ENCODE data around the gene BMP6. TPM values are rescaled to one million over a fixed set of nuclear protein-coding genes. Genes with fewer than 3 reads are reported as not detected.

The BMP6 gene
- total RNA-seq, 2 experiments from 2014 or later, result not detected

GRCh38 chr6:7841781-7842468, 116.0 kb downstream of the BMP6 start:
- H3K36me3 Mint-ChIP-seq (ENCODE audit: low read depth), result no peaks in the 10 kb centered on the region
- POLR2A ChIA-PET, result no interaction called here
- no peaks in the 10 kb centered on the region for H3K4me1 Mint-ChIP-seq
- no peak for DNase-seq
- peaks cover 7% of the 10 kb centered on the region for H3K27me3 Mint-ChIP-seq
- no peaks in the 10 kb centered on the region for H3K9me3 Mint-ChIP-seq
- no peak overlapping the region for H3K27ac Mint-ChIP-seq
- H3K4me3 Mint-ChIP-seq, result no peak overlapping the region
- CTCF ChIA-PET, result no interaction called here

GRCh38 chr6:7846966-7847818, 121.3 kb downstream of the BMP6 start:
- no peaks in the 10 kb centered on the region for H3K4me1 Mint-ChIP-seq
- ChIA-PET POLR2A (no interaction called here), CTCF (no interaction called here)
- H3K9me3 Mint-ChIP-seq, result peaks cover 4% of the 10 kb centered on the region
- H3K4me3 Mint-ChIP-seq, result no peak overlapping the region
- no peak for DNase-seq
- peaks cover 16% of the 10 kb centered on the region for H3K27me3 Mint-ChIP-seq
- no peak overlapping the region for H3K27ac Mint-ChIP-seq
- H3K36me3 Mint-ChIP-seq (ENCODE audit: low read depth), result no peaks in the 10 kb centered on the region

GRCh38 chr6:7848229-7848628, 122.3 kb downstream of the BMP6 start:
- CTCF ChIA-PET, result no interaction called here
- H3K9me3 Mint-ChIP-seq, result peaks cover 4% of the 10 kb centered on the region
- no peak overlapping the region for H3K27ac Mint-ChIP-seq
- DNase-seq, result no peak
- peaks cover 16% of the 10 kb centered on the region for H3K27me3 Mint-ChIP-seq
- POLR2A ChIA-PET, result no interaction called here
- H3K36me3 Mint-ChIP-seq (ENCODE audit: low read depth), result no peaks in the 10 kb centered on the region
- H3K4me1 Mint-ChIP-seq, result no peaks in the 10 kb centered on the region
- no peak overlapping the region for H3K4me3 Mint-ChIP-seq

- no peaks in the 10 kb centered on the region for H3K4me1 Mint-ChIP-seq
- H3K27ac Mint-ChIP-seq, result no peak overlapping the region
- peaks cover 4% of the 10 kb centered on the region for H3K9me3 Mint-ChIP-seq
- POLR2A ChIA-PET, result no interaction called here
- H3K27me3 Mint-ChIP-seq, result peaks cover 12% of the 10 kb centered on the region
- no peak overlapping the region for H3K4me3 Mint-ChIP-seq
- no peak for DNase-seq
- CTCF ChIA-PET, result no interaction called here
- no peaks in the 10 kb centered on the region for H3K36me3 Mint-ChIP-seq (ENCODE audit: low read depth)
These were observed 125.9 kb downstream of the BMP6 start for GRCh38 chr6:7851780-7852179.

GRCh38 chr6:7859591-7859990, 133.7 kb downstream of the BMP6 start:
- no peak for DNase-seq
- H3K9me3 Mint-ChIP-seq, result no peaks in the 10 kb centered on the region
- no peaks in the 10 kb centered on the region for H3K36me3 Mint-ChIP-seq (ENCODE audit: low read depth)
- no peaks in the 10 kb centered on the region for H3K27me3 Mint-ChIP-seq
- no peaks in the 10 kb centered on the region for H3K4me1 Mint-ChIP-seq
- ChIA-PET CTCF (interaction anchor here (0.7 kb wide), 1 partner anchor 1622 kb away, joined by 3 read pairs; no protein-coding TSS in a partner anchor), POLR2A (no interaction called here)
- H3K4me3 Mint-ChIP-seq, result no peak overlapping the region
- H3K27ac Mint-ChIP-seq, result no peak overlapping the region

GRCh38 chr6:7865781-7866180, 139.9 kb downstream of the BMP6 start:
- DNase-seq, result no peak
- Mint-ChIP-seq H3K4me1 (no peaks in the 10 kb centered on the region), H3K4me3 (no peak overlapping the region), H3K27ac (no peak overlapping the region), H3K9me3 (no peaks in the 10 kb centered on the region), H3K27me3 (peaks cover 6% of the 10 kb centered on the region), H3K36me3 (ENCODE audit: low read depth) (no peaks in the 10 kb centered on the region)
- POLR2A ChIA-PET, result no interaction called here
- CTCF ChIA-PET, result interaction anchor here (0.5 kb wide), 1 partner anchor 28 kb away, joined by 4 read pairs; no protein-coding TSS in a partner anchor

- no peaks in the 10 kb centered on the region for H3K4me1 Mint-ChIP-seq
- H3K4me3 Mint-ChIP-seq, result no peak overlapping the region
- H3K36me3 Mint-ChIP-seq (ENCODE audit: low read depth), result no peaks in the 10 kb centered on the region
- no peak overlapping the region for H3K27ac Mint-ChIP-seq
- no peaks in the 10 kb centered on the region for H3K9me3 Mint-ChIP-seq
- no peak for DNase-seq
- CTCF ChIA-PET, result interaction anchor here (0.5 kb wide), 1 partner anchor 27 kb away, joined by 4 read pairs; no protein-coding TSS in a partner anchor
- peaks cover 6% of the 10 kb centered on the region for H3K27me3 Mint-ChIP-seq
- POLR2A ChIA-PET, result no interaction called here
These were observed 140.6 kb downstream of the BMP6 start for GRCh38 chr6:7866526-7866925.

GRCh38 chr6:7868926-7869325, 143.0 kb downstream of the BMP6 start:
- H3K27me3 Mint-ChIP-seq, result peaks cover 6% of the 10 kb centered on the region
- POLR2A ChIA-PET, result no interaction called here

GRCh38 chr6:7878401-7878964, 152.6 kb downstream of the BMP6 start:
- Mint-ChIP-seq H3K27me3 (no peaks in the 10 kb centered on the region), H3K9me3 (peaks cover 6% of the 10 kb centered on the region), H3K4me1 (no peaks in the 10 kb centered on the region), H3K4me3 (no peak overlapping the region), H3K36me3 (ENCODE audit: low read depth) (peaks cover 16% of the 10 kb centered on the region), H3K27ac (no peak overlapping the region)
- no peak for DNase-seq
- ChIA-PET POLR2A (no interaction called here), CTCF (no interaction called here)

More at GRCh38 chr6:7868926-7869325, 143.0 kb downstream of the BMP6 start:
- no peak for DNase-seq
- Mint-ChIP-seq H3K27ac (no peak overlapping the region), H3K9me3 (peaks cover 10% of the 10 kb centered on the region), H3K4me1 (no peaks in the 10 kb centered on the region), H3K4me3 (no peak overlapping the region), H3K36me3 (ENCODE audit: low read depth) (no peaks in the 10 kb centered on the region)
- CTCF ChIA-PET, result interaction anchor here (0.7 kb wide), 1 partner anchor 18 kb away, joined by 3 read pairs; no protein-coding TSS in a partner anchor

GRCh38 chr6:7879043-7879442, 153.1 kb downstream of the BMP6 start:
- no peak for DNase-seq
- H3K36me3 Mint-ChIP-seq (ENCODE audit: low read depth), result peaks cover 22% of the 10 kb centered on the region
- no peaks in the 10 kb centered on the region for H3K9me3 Mint-ChIP-seq
- CTCF ChIA-PET, result no interaction called here
- H3K4me1 Mint-ChIP-seq, result no peaks in the 10 kb centered on the region
- no peak overlapping the region for H3K27ac Mint-ChIP-seq
- no peak overlapping the region for H3K4me3 Mint-ChIP-seq
- H3K27me3 Mint-ChIP-seq, result no peaks in the 10 kb centered on the region
- POLR2A ChIA-PET, result no interaction called here

GRCh38 chr6:7879579-7879978, 153.7 kb downstream of the BMP6 start:
- H3K4me3 Mint-ChIP-seq, result no peak overlapping the region
- H3K27ac Mint-ChIP-seq, result no peak overlapping the region
- peaks cover 27% of the 10 kb centered on the region for H3K36me3 Mint-ChIP-seq (ENCODE audit: low read depth)
- ChIA-PET POLR2A (no interaction called here), CTCF (no interaction called here)
- no peaks in the 10 kb centered on the region for H3K4me1 Mint-ChIP-seq
- no peaks in the 10 kb centered on the region for H3K9me3 Mint-ChIP-seq
- no peak for DNase-seq
- no peaks in the 10 kb centered on the region for H3K27me3 Mint-ChIP-seq

- ChIA-PET CTCF (no interaction called here), POLR2A (no interaction called here)
- no peak for DNase-seq
- Mint-ChIP-seq H3K27ac (no peak overlapping the region), H3K36me3 (ENCODE audit: low read depth) (peaks cover 31% of the 10 kb centered on the region), H3K27me3 (no peaks in the 10 kb centered on the region), H3K4me1 (no peaks in the 10 kb centered on the region), H3K4me3 (no peak overlapping the region), H3K9me3 (no peaks in the 10 kb centered on the region)
These were observed 154.2 kb downstream of the BMP6 start for GRCh38 chr6:7879980-7880717.

GRCh38 chr6:7880718-7881107, 154.8 kb downstream of the BMP6 start:
- no peaks in the 10 kb centered on the region for H3K9me3 Mint-ChIP-seq

More at GRCh38 chr6:7880718-7881107, 154.8 kb downstream of the BMP6 start:
- Mint-ChIP-seq H3K36me3 (ENCODE audit: low read depth) (peaks cover 35% of the 10 kb centered on the region), H3K27ac (no peak overlapping the region), H3K4me3 (no peak overlapping the region), H3K4me1 (no peaks in the 10 kb centered on the region), H3K27me3 (no peaks in the 10 kb centered on the region)
- CTCF ChIA-PET, result no interaction called here
- POLR2A ChIA-PET, result no interaction called here
- DNase-seq, result no peak
